Endothelial cell of umbilical vein (primary cell): Measurements from ENCODE around the gene ORM2. TPM values are rescaled to one million over a fixed set of nuclear protein-coding genes. Genes with fewer than 3 reads are reported as not detected.

Experiments
- BruUV-seq: library from RNA; stranded (reverse); fragments of 400-500 nt; replicated peaks from 2 replicates; lab custom pipeline; 2021; lab: Mats Ljungman, UMichigan
- CTCF ChIA-PET: fragments of 300-600, 350-600 bp; sonication (Branson Sonifier 250); formaldehyde crosslinking; loops from one replicate; lab custom pipeline; 2021; ENCODE audit warnings: antibody characterized with exemption, inconsistent platforms; lab: Charles Lee
- POLR2A ChIA-PET: fragments of 300-600, 350-600 bp; sonication (Branson Sonifier 250); formaldehyde crosslinking; loops from one replicate; lab custom pipeline; 2021; ENCODE audit warnings: antibody characterized with exemption, inconsistent platforms; lab: Charles Lee
- DNase-seq: peaks from one replicate; pipeline ENCODE4 v3.0.0-alpha.2; 2011; ENCODE audit warnings: low read depth, low spot score
- FAIRE-seq: peaks from 2 replicates; lab custom pipeline; 2011; peaks lifted over from hg19 to GRCh38; lab: Jason Lieb, UNC
- H2AFZ ChIP-seq: 2 replicates; pipeline ENCODE4 v1.6.0; 2012; ENCODE audit warnings: low read depth, low read length, control low read depth, inconsistent platforms
- H3K27ac ChIP-seq: 2 replicates; pipeline ENCODE4 v1.5.1; 2011; ENCODE audit warnings: low read depth, mild to moderate bottlenecking, control low read depth, low read length, moderate library complexity; ENCODE audit not compliant: insufficient read depth
- H3K27me3 ChIP-seq, 2 experiments: 2 replicates each; pipeline versions ENCODE4 v1.6.0 to v1.6.1; 2011; ENCODE audit warnings: low read length in 2 of 2, mixed read lengths in 1 of 2; ENCODE audit not compliant: control insufficient read depth in 2 of 2, insufficient read depth in 2 of 2
- H3K36me3 ChIP-seq, 2 experiments: 2 replicates in 1 of 2; 3 replicates in 1 of 2; pipeline ENCODE4 v1.5.1; 2011; ENCODE audit warnings: low read length in 2 of 2, mild to moderate bottlenecking in 1 of 2, moderate library complexity in 1 of 2; ENCODE audit not compliant: control insufficient read depth in 2 of 2, insufficient read depth in 2 of 2; ENCODE audit errors: extremely low read depth in 1 of 2
- H3K4me1 ChIP-seq: 3 replicates; pipeline ENCODE4 v1.5.1; 2011; ENCODE audit warnings: mild to moderate bottlenecking, low read length; ENCODE audit not compliant: control insufficient read depth, insufficient read depth; ENCODE audit errors: extremely low read depth
- H3K4me2 ChIP-seq: 2 replicates; pipeline ENCODE4 v1.6.1; 2011; ENCODE audit warnings: low read length, control low read depth, mixed read lengths; ENCODE audit not compliant: insufficient read depth
- H3K4me3 ChIP-seq, 3 experiments: fragments of 200-600 bp in 1 of 3; sonication (generic), shearing (Covaris generic) in 1 of 3; replicated peaks in 1 of 3; 2 replicates each; pipeline ENCODE4 v1.5.1; 2011 to 2016; ENCODE audit warnings: control low read depth in 3 of 3, low read length in 3 of 3, mild to moderate bottlenecking in 2 of 3, inconsistent platforms in 1 of 3, low read depth in 1 of 3, moderate library complexity in 1 of 3; ENCODE audit not compliant: insufficient read depth in 1 of 3
- H3K79me2 ChIP-seq: 2 replicates; pipeline ENCODE4 v1.6.0; 2012; ENCODE audit warnings: low read length, inconsistent platforms; ENCODE audit not compliant: control insufficient read depth, insufficient read depth
- H3K9ac ChIP-seq: replicated peaks from 2 replicates; pipeline ENCODE3; 2011; ENCODE audit warnings: low read length, control low read depth; ENCODE audit not compliant: insufficient read depth; ENCODE audit errors: extremely low read depth
- H3K9me1 ChIP-seq: replicated peaks from 3 replicates; pipeline ENCODE4 v1.6.0; 2011; ENCODE audit warnings: mild to moderate bottlenecking, low read length; ENCODE audit not compliant: control insufficient read depth, insufficient read depth; ENCODE audit errors: extremely low read depth
- H3K9me3 ChIP-seq: replicated peaks from 2 replicates; pipeline ENCODE4 v1.5.1; 2012; ENCODE audit warnings: low read length, inconsistent platforms; ENCODE audit not compliant: control insufficient read depth, insufficient read depth
- H4K20me1 ChIP-seq: replicated peaks from 2 replicates; pipeline ENCODE3; 2011; ENCODE audit warnings: mild to moderate bottlenecking, low read length; ENCODE audit not compliant: control insufficient read depth, insufficient read depth; ENCODE audit errors: extremely low read depth
- EZH2 ChIP-seq: IDR thresholded peaks from 2 replicates; pipeline ENCODE4 v1.6.1; 2012; ENCODE audit warnings: borderline replicate concordance, low read depth, mild to moderate bottlenecking, moderate library complexity, low read length, inconsistent platforms; ENCODE audit not compliant: severe bottlenecking
- FOS ChIP-seq: IDR thresholded peaks from 2 replicates; pipeline ENCODE4 v1.6.1; 2011; ENCODE audit warnings: mild to moderate bottlenecking, low read length, moderate library complexity, borderline replicate concordance; ENCODE audit not compliant: insufficient read depth
- GATA2 ChIP-seq: IDR thresholded peaks from 2 replicates; pipeline ENCODE4 v1.7.0; 2011; ENCODE audit warnings: low read depth, mild to moderate bottlenecking, moderate library complexity, mixed read lengths, low read length; ENCODE audit not compliant: insufficient read length, insufficient read depth
- MAX ChIP-seq: IDR thresholded peaks from 2 replicates; pipeline ENCODE4 v1.6.1; 2011; ENCODE audit not compliant: insufficient read depth, insufficient read length
- POLR2AphosphoS5 ChIP-seq: IDR thresholded peaks from 2 replicates; pipeline ENCODE4 v1.6.1; 2012; ENCODE audit warnings: low read depth, mild to moderate bottlenecking, control low read depth, low read length, moderate library complexity; ENCODE audit not compliant: insufficient read depth
- dilution Hi-C: fragments of 300-500 bp; cut with MboI; formaldehyde crosslinking; loops from one replicate; pipeline ENCODE4 v1.15.0; 2019; ENCODE audit warnings: low sequenced_read_pairs; ENCODE audit not compliant: extremely low pct_ligation_motif_present
- intact Hi-C: fragments of 100-400 bp; cut with micrococcal nuclease; formaldehyde crosslinking; loops from one replicate; pipeline ENCODE4 v1.10.0; 2022
- polyA plus RNA-seq, 4 experiments: library from polyadenylated mRNA; depleted of rRNA in 3 of 4; stranded (reverse) in 3 of 4; unstranded in 1 of 4; fragments of >200 nt; gene quantifications; 2 replicates each; pipeline versions ENCODE4 v1.2.1 to v1.2.3, GENCODE V29; 2011 to 2012; ENCODE audit warnings: missing spikeins in 1 of 4
- total RNA-seq: library from RNA; stranded (reverse); gene quantifications from 2 replicates; pipeline ENCODE4 v1.2.3, GENCODE V29; 2021
- TF ChIP-seq, protein P1 (sequence below), 2 donors: IDR thresholded peaks; 1 replicate in 1 of 2; 2 replicates in 1 of 2; pipeline ENCODE4 v1.5.1; 2011; ENCODE audit warnings: low read length in 2 of 2, mild to moderate bottlenecking in 2 of 2, moderate library complexity in 2 of 2, control low read depth in 1 of 2, inconsistent platforms in 1 of 2, low read depth in 1 of 2; ENCODE audit not compliant: insufficient read depth in 1 of 2; ENCODE audit errors: extremely low read depth in 1 of 2

ORM2 gene
- total and polyA plus RNA-seq, 2 donors (not counting 3 experiments of a cell fraction or from before 2014, with no cell fraction given): not detected

DNA sequence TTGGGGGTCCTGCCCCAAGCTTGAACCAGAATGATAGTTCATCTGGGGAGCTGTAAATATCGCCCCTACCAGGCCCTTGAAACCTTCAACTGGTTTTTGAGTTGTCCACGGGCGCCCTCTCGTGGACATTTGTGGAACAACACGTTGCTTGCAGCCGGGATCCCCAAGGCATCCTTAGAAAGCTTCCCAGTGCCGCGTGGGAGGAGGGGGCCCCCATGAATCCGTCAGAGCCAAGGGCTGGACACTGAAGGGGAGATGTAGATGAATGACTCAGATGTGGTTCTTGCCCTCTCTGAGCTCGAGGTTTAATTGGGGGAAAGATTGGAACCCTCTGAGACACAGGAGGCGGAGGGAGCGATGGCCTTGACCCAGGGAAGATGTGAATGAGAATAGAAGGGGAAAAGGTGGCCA, 38.6 kb upstream of the ORM2 start:
- peak; percentile 72 for DNase-seq
- no peaks in the 10 kb centered on the region for H3K9me1 ChIP-seq
- H3K9ac ChIP-seq: no peak overlapping the region
- no peak overlapping the region for H3K27ac ChIP-seq
- POLR2A ChIA-PET: interaction anchor here (0.6 kb wide), 1 partner anchor 130 kb away, joined by 3 read pairs; no protein-coding TSS in a partner anchor
- H3K9me3 ChIP-seq: no peaks in the 10 kb centered on the region
- no peaks in the 10 kb centered on the region for H3K4me1 ChIP-seq
- TF ChIP-seq EZH2: no peak
- TF ChIP-seq POLR2AphosphoS5: no peak
- no peak for TF ChIP-seq GATA2
- TF ChIP-seq, protein P1, sequence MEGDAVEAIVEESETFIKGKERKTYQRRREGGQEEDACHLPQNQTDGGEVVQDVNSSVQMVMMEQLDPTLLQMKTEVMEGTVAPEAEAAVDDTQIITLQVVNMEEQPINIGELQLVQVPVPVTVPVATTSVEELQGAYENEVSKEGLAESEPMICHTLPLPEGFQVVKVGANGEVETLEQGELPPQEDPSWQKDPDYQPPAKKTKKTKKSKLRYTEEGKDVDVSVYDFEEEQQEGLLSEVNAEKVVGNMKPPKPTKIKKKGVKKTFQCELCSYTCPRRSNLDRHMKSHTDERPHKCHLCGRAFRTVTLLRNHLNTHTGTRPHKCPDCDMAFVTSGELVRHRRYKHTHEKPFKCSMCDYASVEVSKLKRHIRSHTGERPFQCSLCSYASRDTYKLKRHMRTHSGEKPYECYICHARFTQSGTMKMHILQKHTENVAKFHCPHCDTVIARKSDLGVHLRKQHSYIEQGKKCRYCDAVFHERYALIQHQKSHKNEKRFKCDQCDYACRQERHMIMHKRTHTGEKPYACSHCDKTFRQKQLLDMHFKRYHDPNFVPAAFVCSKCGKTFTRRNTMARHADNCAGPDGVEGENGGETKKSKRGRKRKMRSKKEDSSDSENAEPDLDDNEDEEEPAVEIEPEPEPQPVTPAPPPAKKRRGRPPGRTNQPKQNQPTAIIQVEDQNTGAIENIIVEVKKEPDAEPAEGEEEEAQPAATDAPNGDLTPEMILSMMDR (IDR thresholded peaks at IDR 0.05; ENCODE audit: extremely low read depth in 1 of 2, insufficient read depth in 1 of 2, low read depth in 1 of 2, low read length in 2 of 2): peak; percentile 77 to 79
- TF ChIP-seq MAX: peak; percentile 21
- TF ChIP-seq FOS: no peak
- no TSS peak for BruUV-seq
- intact Hi-C loops (loop anchor here (1.0 to 5.0 kb wide), 4 partner anchors 136 to 554 kb away; partner anchors contain the start of gene COL27A1), dilution Hi-C loops (loop anchor here (25.0 kb wide), 1 partner anchor 204 kb away; the partner anchor contains the start of genes AMBP and KIF12)
- H4K20me1 ChIP-seq: no peaks in the 10 kb centered on the region
- no peak overlapping the region for H3K4me2 ChIP-seq
- no peaks in the 10 kb centered on the region for H3K79me2 ChIP-seq
- peak; percentile 79 for FAIRE-seq
- no peaks in the 10 kb centered on the region for H3K27me3 ChIP-seq
- no peak overlapping the region for H2AFZ ChIP-seq
- CTCF ChIA-PET: interaction anchor here (0.7 to 4.8 kb wide), 64 partner anchors 9 to 554 kb away, joined by 3 to 277 read pairs (median 6); partner anchors contain the start of genes AMBP, COL27A1 and KIF12
- peaks cover 4 to 6% of the 10 kb centered on the region in 2 experiments for H3K36me3 ChIP-seq
- H3K4me3 ChIP-seq: no peak overlapping the region
